HG03280 (cell line): ENCODE data around the gene ZCCHC7.
"Not testable (repeated sequence)": the region's sequence is repeated elsewhere in the genome, so short reads cannot be mapped to it uniquely, and the experiment has no call there.

ENCODE experiments used
- ATAC-seq: cut with Tn5 transposase; IDR thresholded peaks from one replicate; pipeline ENCODE4 v1.9.1; 2021; ENCODE audit warnings: mild to moderate bottlenecking, moderate library complexity; ENCODE audit not compliant: unreplicated experiment

Gene ZCCHC7

GRCh38 chr9:37119907-37120842 is at the start of gene ZCCHC7:
Gene ZCCHC7, plus strand, starts transcription at chr9:37120574.
- ATAC-seq: peak; percentile 96

GRCh38 chr9:37074790-37075189 is 45.6 kb upstream of the ZCCHC7 start:
- ATAC-seq: not testable (repeated sequence)

- peak; percentile 92 for ATAC-seq
Measured at GRCh38 chr9:37079370-37080164, 40.8 kb upstream of the ZCCHC7 start.

- peak; percentile 14 for ATAC-seq
Measured at GRCh38 chr9:37080165-37080628, 40.2 kb upstream of the ZCCHC7 start.

- not testable (repeated sequence) for ATAC-seq
Measured at GRCh38 chr9:37081507-37081906, 38.9 kb upstream of the ZCCHC7 start.

GRCh38 chr9:37082214-37082765 is 38.1 kb upstream of the ZCCHC7 start:
- ATAC-seq: no peak

GRCh38 chr9:37083654-37084053 is 36.7 kb upstream of the ZCCHC7 start:
- ATAC-seq: no peak

GRCh38 chr9:37085233-37085632 is 35.1 kb upstream of the ZCCHC7 start:
- ATAC-seq: no peak

- ATAC-seq: not testable (repeated sequence)
Measured at GRCh38 chr9:37092714-37093295, 27.6 kb upstream of the ZCCHC7 start.

- no peak for ATAC-seq
Measured at GRCh38 chr9:37094751-37095150, 25.6 kb upstream of the ZCCHC7 start.

GRCh38 chr9:37096628-37097027 is 23.7 kb upstream of the ZCCHC7 start:
- ATAC-seq: no peak

GRCh38 chr9:37097294-37097693 is 23.1 kb upstream of the ZCCHC7 start:
- no peak for ATAC-seq

GRCh38 chr9:37100327-37100726 is 20.0 kb upstream of the ZCCHC7 start:
- no peak for ATAC-seq

- ATAC-seq: no peak
Measured at GRCh38 chr9:37100741-37101140, 19.6 kb upstream of the ZCCHC7 start.

GRCh38 chr9:37102486-37102885 is 17.9 kb upstream of the ZCCHC7 start:
- ATAC-seq: no peak

GRCh38 chr9:37104183-37104889 is 16.0 kb upstream of the ZCCHC7 start:
- ATAC-seq: no peak

GRCh38 chr9:37105234-37105633 is 15.1 kb upstream of the ZCCHC7 start:
- no peak for ATAC-seq

- no peak for ATAC-seq
Measured at GRCh38 chr9:37107701-37108100, 12.7 kb upstream of the ZCCHC7 start.

GRCh38 chr9:37114442-37114841 is 5.9 kb upstream of the ZCCHC7 start:
- not testable (repeated sequence) for ATAC-seq

- no peak for ATAC-seq
Measured at GRCh38 chr9:37117956-37118355, 2.4 kb upstream of the ZCCHC7 start.
